ENCODE data around the gene BAIAP2.

BAIAP2 gene

GRCh38 chr17:81119223-81120148 is 84.5 kb downstream of the BAIAP2 start:
- H3K27me3 ChIP-seq (ENCODE audit: insufficient read depth, low read length, poor library complexity, severe bottlenecking): no peaks in the 10 kb centered on the region
- no peaks in the 10 kb centered on the region for H3K79me2 ChIP-seq (ENCODE audit: insufficient read depth, low read length)
- no peak overlapping the region for H2AFZ ChIP-seq (ENCODE audit: low read length)
- no peaks in the 10 kb centered on the region for H4K20me1 ChIP-seq (ENCODE audit: insufficient read depth, low read length, poor library complexity, severe bottlenecking)
- no peaks in the 10 kb centered on the region for H3K9me3 ChIP-seq (ENCODE audit: insufficient read depth, low read depth, low read length)
- no peaks in the 10 kb centered on the region for H3K4me1 ChIP-seq (ENCODE audit: insufficient read depth, low read length, poor library complexity, severe bottlenecking)
- no peak overlapping the region for H3K4me3 ChIP-seq (ENCODE audit: low read length, poor library complexity, severe bottlenecking)
- TF ChIP-seq EZH2phosphoT487 (IDR thresholded peaks at IDR 0.05; ENCODE audit: borderline replicate concordance) (no peak), CTCF (conservative IDR thresholded peaks at IDR 0.05; ENCODE audit: low read length) (no peak)
- no peak overlapping the region for H3K4me2 ChIP-seq (ENCODE audit: low read depth, low read length, poor library complexity, severe bottlenecking)
- no peaks in the 10 kb centered on the region for H3K36me3 ChIP-seq (ENCODE audit: insufficient read depth, low read length)
- no peak overlapping the region for H3K9ac ChIP-seq (ENCODE audit: low read depth, low read length, poor library complexity, severe bottlenecking)
- H3K9me2 ChIP-seq (replicated peaks; ENCODE audit: low read depth, low read length): no peaks in the 10 kb centered on the region
- no peaks in the 10 kb centered on the region for H3F3A ChIP-seq (ENCODE audit: low read depth)

GRCh38 chr17:81120149-81120484 is 85.2 kb downstream of the BAIAP2 start:
- no peak overlapping the region for H3K4me3 ChIP-seq (ENCODE audit: low read length, poor library complexity, severe bottlenecking)
- no peaks in the 10 kb centered on the region for H3K36me3 ChIP-seq (ENCODE audit: insufficient read depth, low read length)

GRCh38 chr17:81120695-81121621 is 86.0 kb downstream of the BAIAP2 start:
- H3K9me2 ChIP-seq (replicated peaks; ENCODE audit: low read depth, low read length): no peaks in the 10 kb centered on the region
- no peak overlapping the region for H3K4me2 ChIP-seq (ENCODE audit: low read depth, low read length, poor library complexity, severe bottlenecking)
- H3K4me3 ChIP-seq (ENCODE audit: low read length, poor library complexity, severe bottlenecking): no peak overlapping the region
- no peak overlapping the region for H3K9ac ChIP-seq (ENCODE audit: low read depth, low read length, poor library complexity, severe bottlenecking)
- H3K9me3 ChIP-seq (ENCODE audit: insufficient read depth, low read depth, low read length): no peaks in the 10 kb centered on the region
- no peaks in the 10 kb centered on the region for H3K27me3 ChIP-seq (ENCODE audit: insufficient read depth, low read length, poor library complexity, severe bottlenecking)
- no peaks in the 10 kb centered on the region for H3K4me1 ChIP-seq (ENCODE audit: insufficient read depth, low read length, poor library complexity, severe bottlenecking)
- H2AFZ ChIP-seq (ENCODE audit: low read length): no peak overlapping the region
- TF ChIP-seq EZH2phosphoT487 (IDR thresholded peaks at IDR 0.05; ENCODE audit: borderline replicate concordance) (no peak), CTCF (conservative IDR thresholded peaks at IDR 0.05; ENCODE audit: low read length) (no peak)
- H3K36me3 ChIP-seq (ENCODE audit: insufficient read depth, low read length): no peaks in the 10 kb centered on the region
- H3K79me2 ChIP-seq (ENCODE audit: insufficient read depth, low read length): no peaks in the 10 kb centered on the region
- no peaks in the 10 kb centered on the region for H4K20me1 ChIP-seq (ENCODE audit: insufficient read depth, low read length, poor library complexity, severe bottlenecking)
- no peaks in the 10 kb centered on the region for H3F3A ChIP-seq (ENCODE audit: low read depth)

More at GRCh38 chr17:81120149-81120484, 85.2 kb downstream of the BAIAP2 start:
- Histone ChIP-seq H3K4me1 (ENCODE audit: insufficient read depth, low read length, poor library complexity, severe bottlenecking) (no peaks in the 10 kb centered on the region), H3F3A (ENCODE audit: low read depth) (no peaks in the 10 kb centered on the region), H4K20me1 (ENCODE audit: insufficient read depth, low read length, poor library complexity, severe bottlenecking) (no peaks in the 10 kb centered on the region), H3K27me3 (ENCODE audit: insufficient read depth, low read length, poor library complexity, severe bottlenecking) (no peaks in the 10 kb centered on the region), H3K9ac (ENCODE audit: low read depth, low read length, poor library complexity, severe bottlenecking) (no peak overlapping the region), H3K4me2 (ENCODE audit: low read depth, low read length, poor library complexity, severe bottlenecking) (no peak overlapping the region), H3K79me2 (ENCODE audit: insufficient read depth, low read length) (no peaks in the 10 kb centered on the region), H2AFZ (ENCODE audit: low read length) (no peak overlapping the region), H3K9me3 (ENCODE audit: insufficient read depth, low read depth, low read length) (no peaks in the 10 kb centered on the region), H3K9me2 (replicated peaks; ENCODE audit: low read depth, low read length) (no peaks in the 10 kb centered on the region)
- no peak for TF ChIP-seq EZH2phosphoT487 (IDR thresholded peaks at IDR 0.05; ENCODE audit: borderline replicate concordance)
- no peak for TF ChIP-seq CTCF (conservative IDR thresholded peaks at IDR 0.05; ENCODE audit: low read length)

Data from Loucy (cell line).